DMS114 treated with DMSO at 0.1 percent for 48 hours (cell line): ENCODE data around the gene PHYKPL.
A peak's percentile ranks its signal among the peaks of the same experiment; 100 is the strongest.
"Not testable (repeated sequence)": the region's sequence is repeated elsewhere in the genome, so short reads cannot be mapped to it uniquely, and the experiment has no call there.

Source experiments
- DNase-seq: peaks from one replicate; lab custom pipeline; 2025; ENCODE audit not compliant: unreplicated experiment; lab: John Stamatoyannopoulos, UW

PHYKPL gene

GRCh38 chr5:178208540-178209227, 23.9 kb downstream of the PHYKPL start:
- peak; percentile 42 for DNase-seq

GRCh38 chr5:178207917-178208280, 24.7 kb downstream of the PHYKPL start:
- DNase-seq: no peak

- DNase-seq: no peak
These were observed 25.3 kb downstream of the PHYKPL start for GRCh38 chr5:178207183-178207916.

- no peak for DNase-seq
These were observed 26.2 kb downstream of the PHYKPL start for GRCh38 chr5:178206166-178207101.

GRCh38 chr5:178205749-178206047, 26.9 kb downstream of the PHYKPL start:
- DNase-seq: no peak

GRCh38 chr5:178204935-178205748, 27.5 kb downstream of the PHYKPL start:
- peak; percentile 48 for DNase-seq

GRCh38 chr5:178204182-178204934, 28.2 kb downstream of the PHYKPL start, which contains the start of gene HNRNPAB:
Gene HNRNPAB (plus strand): TSS chr5:178204533. CDS start chr5:178204838, 305 bp downstream.
- peak; percentile 90 for DNase-seq

- no peak for DNase-seq
These were observed 28.9 kb downstream of the PHYKPL start for GRCh38 chr5:178203670-178204181.

GRCh38 chr5:178202541-178202940, 30.1 kb downstream of the PHYKPL start:
- no peak for DNase-seq

GRCh38 chr5:178201927-178202235, 30.7 kb downstream of the PHYKPL start:
- no peak for DNase-seq

- no peak for DNase-seq
These were observed 31.2 kb downstream of the PHYKPL start for GRCh38 chr5:178201221-178201926.

- no peak for DNase-seq
These were observed 32.8 kb downstream of the PHYKPL start for GRCh38 chr5:178199581-178200434.

GRCh38 chr5:178198706-178199105, 33.9 kb downstream of the PHYKPL start:
- DNase-seq: no peak

- not testable (repeated sequence) for DNase-seq
These were observed 34.5 kb downstream of the PHYKPL start for GRCh38 chr5:178198151-178198550.

GRCh38 chr5:178196986-178197385, 35.6 kb downstream of the PHYKPL start:
- no peak for DNase-seq

GRCh38 chr5:178196281-178196812, 36.3 kb downstream of the PHYKPL start:
- DNase-seq: no peak

- no peak for DNase-seq
These were observed 38.6 kb downstream of the PHYKPL start for GRCh38 chr5:178194026-178194425.

GRCh38 chr5:178193251-178193809, 39.3 kb downstream of the PHYKPL start:
- no peak for DNase-seq
